HG03066 (cell line): Measurements from ENCODE around the gene LRFN2.

Source experiments
- ATAC-seq: cut with Tn5 transposase; IDR thresholded peaks from one replicate; pipeline ENCODE4 v1.9.1; 2021; ENCODE audit warnings: low read depth; ENCODE audit not compliant: unreplicated experiment

The LRFN2 gene

GRCh38 chr6:40355066-40355465 is 232.1 kb downstream of the LRFN2 start:
- ATAC-seq: no peak

DNA sequence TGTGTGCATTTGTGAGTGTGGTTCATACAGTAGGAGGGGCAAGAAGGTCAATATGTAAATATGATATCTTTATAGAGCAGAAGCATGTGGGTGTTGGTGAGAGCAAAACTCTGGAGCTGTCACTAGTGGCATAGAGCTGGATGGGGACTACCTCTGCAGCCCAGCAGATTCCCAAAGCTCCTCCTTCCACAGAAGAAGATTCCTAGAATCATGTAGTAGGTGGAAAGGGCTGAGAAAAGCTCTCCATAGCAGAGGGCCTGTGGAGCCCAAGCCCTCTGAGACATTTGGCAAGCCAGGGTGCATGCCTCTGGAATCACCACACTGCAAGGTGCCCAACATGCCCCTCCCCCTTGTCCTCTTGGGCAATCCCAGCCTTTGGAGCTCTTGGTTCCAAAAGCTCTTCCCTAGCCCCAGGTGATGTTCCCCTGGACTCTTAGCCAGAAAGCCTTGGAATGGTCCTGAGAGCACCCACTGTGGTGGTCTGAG is 233.2 kb downstream of the LRFN2 start:
- no peak for ATAC-seq

- ATAC-seq: no peak
These were observed 233.8 kb downstream of the LRFN2 start for GRCh38 chr6:40353197-40353966.

DNA sequence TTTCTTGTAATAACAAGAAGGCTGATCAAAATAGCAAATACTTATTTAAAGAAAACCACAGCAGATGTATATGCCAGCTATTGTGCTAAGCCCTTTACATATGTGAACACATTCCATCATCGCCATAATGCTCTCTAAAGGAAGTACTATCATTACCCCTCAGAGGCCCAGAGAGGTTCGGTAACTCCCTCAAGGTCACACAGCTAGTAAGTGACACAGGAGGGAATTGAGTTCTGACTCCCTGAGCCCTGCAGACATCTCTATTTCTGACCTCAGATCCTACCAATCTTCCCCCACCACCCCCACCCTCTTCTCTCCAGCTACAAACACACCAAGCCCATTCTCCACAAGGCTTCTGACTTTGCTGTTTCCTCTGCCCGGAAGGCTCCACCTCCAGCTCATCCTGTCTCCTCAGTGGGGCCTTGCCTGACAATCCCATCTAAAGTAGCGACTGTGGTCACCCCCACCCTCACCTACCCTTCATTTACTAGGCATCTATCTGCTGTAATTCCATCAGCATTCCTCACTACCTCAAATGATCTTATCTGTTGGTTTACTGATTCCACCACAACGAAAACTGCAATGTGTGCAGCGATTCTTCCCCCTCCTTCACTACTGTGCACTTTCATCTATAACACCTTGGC is 234.5 kb downstream of the LRFN2 start:
- ATAC-seq: no peak

GRCh38 chr6:40352006-40352405 is 235.2 kb downstream of the LRFN2 start:
- ATAC-seq: no peak

GRCh38 chr6:40350747-40351217 is 236.4 kb downstream of the LRFN2 start:
- ATAC-seq: no peak

GRCh38 chr6:40349901-40350746 is 237.0 kb downstream of the LRFN2 start:
- ATAC-seq: no peak

GRCh38 chr6:40349123-40349900 is 237.9 kb downstream of the LRFN2 start:
- no peak for ATAC-seq

- ATAC-seq: no peak
These were observed 238.6 kb downstream of the LRFN2 start for GRCh38 chr6:40348591-40348990.

DNA sequence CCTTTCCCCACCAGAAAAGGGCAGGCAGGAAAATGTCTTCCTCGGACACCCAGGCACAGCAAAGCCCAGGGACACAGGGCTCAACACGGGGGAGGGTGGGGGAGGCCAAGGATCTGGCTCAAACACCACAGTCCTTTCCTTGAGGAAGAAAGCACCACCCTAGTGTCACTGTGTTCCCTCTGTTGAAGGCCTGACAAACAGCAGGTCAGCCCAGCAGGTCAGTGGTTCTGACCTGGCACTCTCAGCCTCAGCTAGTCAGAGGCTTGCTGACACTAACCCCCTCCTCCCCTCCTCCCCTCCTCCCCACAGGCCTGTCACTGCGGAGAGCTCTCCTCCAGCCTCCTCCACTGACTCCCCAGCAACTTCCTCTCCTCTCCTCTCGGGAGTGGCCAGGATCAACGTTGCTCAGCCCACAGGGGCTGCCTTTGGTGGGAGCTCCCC is 239.6 kb downstream of the LRFN2 start:
- ATAC-seq: no peak

DNA sequence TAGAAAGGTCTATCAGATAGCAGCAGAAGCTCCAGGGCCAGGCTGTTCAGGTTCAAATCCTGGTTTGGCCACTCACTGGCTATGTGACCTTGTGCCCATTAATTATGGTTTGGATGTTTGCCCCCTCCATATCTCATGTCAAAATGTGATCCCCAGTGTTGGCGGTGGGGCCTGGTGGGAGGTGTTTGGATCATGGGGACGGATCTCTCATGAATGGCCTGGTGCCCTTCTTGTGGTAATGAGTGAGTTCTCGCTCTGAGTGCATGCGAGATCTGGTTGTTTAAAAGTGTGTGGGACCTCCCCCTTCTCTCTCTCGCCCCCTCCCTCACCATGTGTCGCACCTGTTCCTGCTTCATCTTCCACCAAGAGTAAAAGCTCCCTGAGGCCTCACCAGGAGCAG is 240.9 kb downstream of the LRFN2 start:
- ATAC-seq: no peak

DNA sequence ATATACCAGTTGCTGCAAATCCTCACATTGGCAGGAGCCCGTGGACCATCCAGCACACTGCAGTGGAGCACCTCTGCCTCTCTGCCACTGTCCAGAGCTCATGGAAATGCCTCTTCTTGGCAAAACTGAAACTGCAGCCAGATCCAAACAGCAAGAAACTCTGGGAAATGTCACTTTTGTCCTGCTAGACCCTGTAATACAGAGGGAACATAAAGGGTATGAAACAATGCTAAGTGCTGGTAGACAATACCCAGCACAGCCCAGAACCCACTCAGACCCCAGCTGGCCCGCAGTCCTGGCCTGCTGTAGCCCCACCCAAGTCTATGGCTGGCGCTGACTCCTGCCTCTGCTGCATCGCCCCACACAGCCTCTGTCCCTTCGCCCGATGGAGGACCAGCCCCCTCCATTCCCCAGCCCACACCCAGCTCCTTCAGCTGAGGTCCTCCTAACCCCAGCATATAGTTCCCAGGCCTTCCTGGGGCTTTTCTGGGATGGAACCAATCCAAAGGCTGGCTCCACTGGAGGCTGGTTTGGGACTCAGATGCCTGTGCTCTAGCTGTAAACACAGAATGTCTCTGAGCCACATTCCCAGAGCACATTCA is 242.5 kb downstream of the LRFN2 start:
- ATAC-seq: no peak

DNA sequence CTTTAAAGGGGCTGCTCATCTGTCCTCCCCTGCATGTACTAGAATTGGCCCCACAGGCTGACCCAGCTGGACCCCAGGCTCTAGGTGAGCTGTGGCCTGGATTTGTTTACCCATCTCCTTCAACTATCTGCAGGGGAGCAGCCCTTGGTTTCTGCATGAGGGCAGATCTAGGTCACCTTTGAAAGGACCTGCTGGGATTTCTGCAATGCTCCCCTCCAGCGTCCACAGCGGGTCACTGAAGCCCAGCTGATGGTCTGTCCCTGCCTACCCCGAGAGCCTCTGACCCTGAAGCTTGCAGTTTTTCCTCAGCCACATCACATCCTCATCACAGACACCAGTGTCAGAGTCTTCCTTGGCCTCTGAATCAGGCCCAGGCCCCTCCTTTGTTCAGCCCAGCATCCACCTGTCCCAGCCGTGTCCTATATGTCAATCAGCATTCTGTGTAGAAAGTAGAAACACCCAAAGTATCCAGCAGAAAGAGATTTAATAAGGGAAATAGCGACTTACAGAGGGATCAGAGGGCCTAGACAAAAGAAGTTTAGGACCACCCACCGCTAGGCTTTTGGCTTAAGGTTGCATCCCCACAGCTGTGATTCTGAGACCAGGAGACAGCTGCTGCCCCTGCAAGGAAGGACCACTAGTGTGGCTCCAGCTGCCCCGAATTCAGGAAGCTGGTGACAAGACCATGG is 243.1 kb downstream of the LRFN2 start:
- no peak for ATAC-seq

DNA sequence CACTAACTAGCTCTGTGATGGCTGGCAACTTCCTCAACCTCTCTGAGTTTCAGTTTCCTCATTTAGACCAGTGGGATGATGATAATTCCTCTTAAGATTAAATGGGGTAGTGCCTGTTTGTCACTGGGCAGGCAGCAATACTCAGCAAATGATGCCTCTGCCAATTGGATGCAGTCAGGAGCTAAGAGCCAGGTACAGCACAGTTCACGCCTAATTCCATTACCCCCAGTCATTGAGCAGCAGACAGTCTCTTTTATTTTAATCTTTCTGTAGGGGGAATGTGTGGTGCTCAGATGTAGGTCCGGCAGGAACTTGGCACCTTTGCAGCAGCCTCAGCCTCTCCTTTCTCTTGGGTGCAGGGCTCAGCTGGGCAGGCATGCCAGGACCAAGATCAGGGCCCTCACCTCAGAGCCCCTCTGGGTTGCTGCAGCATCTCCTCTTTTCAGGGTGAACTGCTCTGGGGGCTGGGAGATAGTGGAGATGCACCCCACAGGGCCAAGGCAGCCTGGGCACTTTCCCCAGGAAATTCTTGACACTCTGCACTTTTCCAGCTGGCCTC is 243.8 kb downstream of the LRFN2 start:
- ATAC-seq: no peak

DNA sequence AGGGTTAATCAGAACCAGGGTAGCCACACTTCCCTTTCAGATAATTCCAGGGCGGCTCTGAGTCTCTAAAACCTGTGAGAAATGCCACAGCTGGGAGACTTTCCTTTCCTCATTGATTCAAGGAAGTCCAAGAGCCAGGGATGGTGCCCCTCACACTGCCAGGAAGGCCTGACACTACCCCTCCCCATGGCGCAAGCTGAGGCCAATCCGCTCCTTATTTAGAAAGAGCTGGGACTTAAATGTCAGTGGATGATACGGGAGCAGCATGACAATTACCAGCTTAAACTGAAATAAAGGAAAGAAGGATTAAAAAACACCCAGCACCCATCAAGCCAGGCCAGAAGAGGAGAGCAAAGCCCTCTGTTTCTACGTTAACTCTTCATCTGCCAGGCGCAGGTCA is 244.4 kb downstream of the LRFN2 start:
- no peak for ATAC-seq

GRCh38 chr6:40341726-40342125 is 245.4 kb downstream of the LRFN2 start:
- ATAC-seq: no peak
